ENCODE data around the gene SSB.
"Not testable (repeated sequence)": the region's sequence is repeated elsewhere in the genome, so short reads cannot be mapped to it uniquely, and the experiment has no call there.

Gene SSB

DNA sequence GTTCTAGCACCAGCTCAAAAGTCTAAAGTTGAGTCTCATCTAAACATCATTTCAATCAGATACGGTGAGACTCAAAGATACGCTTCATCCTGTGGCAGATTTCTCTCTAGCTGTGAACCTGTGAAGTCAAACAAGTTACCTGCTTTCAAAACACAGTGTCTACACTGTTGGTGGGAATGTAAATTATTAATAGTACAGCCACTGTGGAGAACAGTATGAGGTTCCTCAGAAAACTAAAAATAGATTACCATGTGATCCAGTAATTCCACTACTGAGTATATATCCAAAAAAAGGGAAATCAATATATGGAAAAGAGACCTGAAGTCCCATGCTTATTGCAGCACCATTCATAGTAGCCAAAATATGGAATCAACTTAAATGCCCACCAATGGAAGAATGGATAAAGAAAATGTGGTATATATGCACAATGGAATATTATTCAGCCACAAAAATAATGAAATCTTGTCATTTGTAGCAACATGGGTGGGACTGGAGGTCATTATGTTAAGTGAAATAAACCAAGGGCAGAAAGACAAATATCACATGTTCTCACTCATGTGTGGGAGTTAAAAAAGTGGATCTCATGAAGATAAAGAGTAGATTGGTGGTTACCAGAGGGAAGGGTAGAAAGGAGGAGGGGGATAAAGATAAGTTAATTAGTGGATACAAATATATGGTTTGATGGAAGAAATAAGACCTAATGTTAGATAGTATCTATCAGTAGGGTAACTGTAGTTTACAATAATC lies 40.2 kb downstream of the SSB start:
- no peak for DNase-seq (ENCODE audit: low spot score)

DNA sequence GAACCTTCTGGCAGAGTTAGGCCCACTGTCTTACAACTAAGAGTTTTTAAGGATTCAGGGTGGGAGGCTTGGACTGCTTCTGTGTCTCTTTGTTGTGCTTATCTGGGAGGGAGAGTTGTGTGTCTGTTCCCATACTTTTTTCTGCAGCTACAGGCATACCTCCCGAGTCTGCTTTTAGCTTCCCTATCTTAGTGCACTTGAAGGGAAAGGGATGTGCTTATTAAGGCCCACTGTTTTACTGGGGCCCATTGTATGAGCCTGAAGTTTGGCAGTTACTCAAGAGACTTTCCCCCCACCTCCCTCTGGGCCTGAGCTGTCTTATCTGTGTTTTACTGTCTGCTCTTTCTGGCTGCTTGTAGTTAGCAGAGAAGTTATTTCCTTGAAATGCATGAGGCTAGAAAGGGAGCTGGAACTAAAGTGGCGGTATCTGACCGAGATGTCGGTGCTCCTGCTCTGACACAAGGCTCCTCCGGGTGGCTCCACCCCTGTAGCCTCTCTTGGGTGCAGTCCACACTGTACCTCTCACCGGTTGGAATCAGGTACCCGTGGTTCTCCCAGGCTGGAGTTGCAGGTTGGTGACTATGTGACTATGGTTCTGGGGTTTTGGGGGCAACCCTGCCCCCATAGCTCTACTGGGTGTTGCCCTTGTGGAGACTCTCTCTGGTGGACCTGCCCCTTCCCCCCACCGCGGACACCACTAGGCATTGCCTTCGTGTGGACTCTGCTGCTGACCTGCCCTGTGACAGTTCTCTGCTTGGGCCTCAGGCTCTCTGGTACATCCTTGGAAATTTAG lies 41.5 kb downstream of the SSB start:
- no peak for DNase-seq (ENCODE audit: low spot score)

DNA sequence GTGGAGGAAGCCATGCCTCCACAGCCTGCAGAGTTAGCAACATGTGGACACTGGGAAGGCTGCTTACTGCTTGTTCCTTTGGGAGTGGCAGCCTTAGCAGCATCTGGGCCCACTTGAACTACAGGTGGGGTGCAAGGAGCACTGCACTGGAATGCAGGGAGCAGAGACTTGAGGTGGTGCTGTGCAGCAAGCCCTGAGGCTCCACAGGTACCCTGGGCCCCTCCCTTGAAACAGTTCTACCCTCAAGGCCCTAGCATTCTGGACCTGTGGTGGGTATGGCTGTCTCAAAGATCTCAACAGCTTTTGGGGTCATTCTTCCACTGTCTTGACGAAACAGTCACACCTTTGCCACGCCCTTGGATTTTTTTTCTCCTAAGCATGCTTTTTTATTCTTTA lies 42.1 kb downstream of the SSB start:
- DNase-seq (ENCODE audit: low spot score) = no peak

DNA sequence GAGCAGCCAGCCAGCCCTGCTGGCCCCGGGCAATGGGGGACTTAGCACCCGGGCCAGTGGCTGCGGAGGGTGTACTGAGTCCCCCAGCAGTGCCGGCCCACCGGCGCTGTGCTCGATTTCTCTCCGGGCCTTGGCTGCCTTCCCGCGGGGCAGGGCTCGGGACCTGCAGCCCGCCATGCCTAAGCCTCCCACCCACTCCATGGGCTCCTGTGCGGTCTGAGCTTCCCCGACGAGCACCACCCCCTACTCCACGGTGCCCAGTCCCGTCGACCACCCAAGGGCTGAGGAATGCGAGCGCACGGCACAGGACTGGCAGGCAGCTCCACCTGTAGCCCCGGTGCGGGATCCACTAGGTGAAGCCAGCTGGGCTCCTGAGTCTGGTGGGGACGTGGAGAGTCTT lies 43.0 kb downstream of the SSB start:
- DNase-seq (ENCODE audit: low spot score) = not testable (repeated sequence)

DNA sequence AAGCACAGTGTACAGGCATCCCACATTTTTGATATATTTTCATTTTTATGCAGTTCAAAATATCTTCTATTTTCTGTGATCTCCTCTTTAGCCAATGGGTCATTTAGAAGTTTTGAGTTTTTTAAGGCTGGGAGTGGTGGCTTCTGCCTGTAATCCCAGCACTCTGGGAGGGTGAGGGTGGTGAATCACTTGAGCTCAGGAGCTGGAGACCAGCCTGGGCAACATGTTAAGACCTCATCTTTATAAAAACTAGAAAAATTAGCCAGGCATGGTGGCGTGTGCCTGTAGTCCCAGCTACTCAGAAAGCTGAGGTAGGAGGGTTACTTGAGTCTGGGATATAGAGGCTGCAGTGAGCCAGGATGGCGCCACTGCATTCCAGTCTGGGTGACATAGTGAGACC lies 46.3 kb downstream of the SSB start:
- no peak for DNase-seq (ENCODE audit: low spot score)

DNA sequence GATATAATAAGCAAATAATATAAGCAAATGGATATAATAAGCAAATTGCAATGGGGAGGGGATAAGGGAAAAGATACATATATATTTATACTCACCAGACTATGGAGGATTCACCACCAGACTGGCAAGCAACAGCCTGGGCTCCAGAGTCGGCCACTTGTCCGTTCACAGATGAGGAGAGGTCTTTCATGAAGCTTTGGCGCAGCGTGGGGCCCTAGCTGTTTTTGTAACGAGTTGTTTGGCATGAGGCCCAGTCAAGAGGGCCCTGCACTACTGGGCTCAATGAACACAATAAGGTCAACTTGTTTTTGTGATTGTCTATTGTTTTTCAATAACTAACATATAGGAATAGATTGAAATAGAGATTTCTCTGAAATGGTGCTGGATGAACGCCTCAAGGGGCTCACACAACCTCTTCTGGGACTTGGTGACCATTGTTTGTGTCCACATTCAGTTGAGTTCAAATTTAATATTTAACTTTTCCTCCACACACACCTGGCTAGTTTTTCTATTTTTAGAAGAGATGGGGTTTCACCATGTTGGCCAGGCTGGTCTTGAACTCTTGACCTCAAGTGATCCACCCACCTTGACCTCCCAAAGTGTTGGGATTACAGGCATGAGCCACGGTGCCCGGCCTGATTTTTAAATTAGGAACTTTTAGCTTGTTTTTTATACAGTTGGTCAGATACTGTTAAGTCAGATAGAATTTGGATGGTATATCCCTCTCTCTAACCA lies 50.5 kb downstream of the SSB start:
- not testable (repeated sequence) for DNase-seq (ENCODE audit: low spot score)

DNA sequence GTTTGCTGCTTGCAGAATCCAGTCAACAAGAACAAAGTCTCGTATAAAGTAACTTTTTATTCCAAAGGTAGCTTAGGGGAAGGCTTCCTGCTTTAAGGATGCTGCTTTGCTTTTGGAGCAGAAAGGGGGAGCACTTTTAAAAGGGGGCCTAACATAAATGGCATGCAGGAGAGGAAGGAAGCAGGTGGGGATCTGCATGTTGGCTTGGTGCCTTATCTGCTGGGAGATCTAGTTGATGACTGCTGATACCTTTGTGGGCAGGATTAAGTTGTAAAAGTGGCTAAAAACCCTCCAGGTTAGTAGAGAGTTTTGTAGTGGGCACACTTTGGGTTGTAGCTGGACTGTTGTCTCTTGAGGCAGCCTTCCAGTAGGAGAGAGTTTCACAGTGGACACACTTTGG lies 51.0 kb downstream of the SSB start:
- DNase-seq (ENCODE audit: low spot score) = no peak

DNA sequence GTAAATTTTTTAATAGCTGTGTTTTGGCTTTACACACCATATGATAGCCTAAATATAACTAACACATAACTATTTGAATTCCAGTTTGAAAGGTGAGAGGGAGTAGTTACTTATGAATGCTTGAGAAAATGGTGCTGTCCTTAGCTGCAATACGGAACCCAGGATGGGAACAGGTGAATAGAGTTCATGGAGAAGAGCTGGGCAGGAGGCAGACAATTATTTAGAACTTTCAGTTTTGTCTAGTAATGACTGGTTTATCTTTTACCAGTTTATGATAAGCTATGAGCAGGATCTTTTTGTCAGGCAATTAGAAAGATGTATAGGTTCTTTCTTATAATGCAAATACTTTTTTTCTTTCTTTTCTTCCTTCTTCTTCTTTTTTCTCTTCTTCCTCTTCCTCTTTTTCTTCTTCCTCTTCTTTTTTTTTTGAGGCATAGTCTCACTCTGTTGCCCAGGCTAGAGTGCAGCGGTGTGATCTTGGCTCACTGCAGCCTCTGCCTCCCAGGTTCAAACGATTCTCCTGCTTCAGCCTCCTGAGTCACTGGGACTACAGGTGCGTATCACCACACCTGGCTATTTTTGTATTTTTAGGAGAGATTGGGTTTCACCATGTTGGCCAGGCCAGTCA lies 54.5 kb downstream of the SSB start:
- DNase-seq (ENCODE audit: low spot score) = no peak

DNA sequence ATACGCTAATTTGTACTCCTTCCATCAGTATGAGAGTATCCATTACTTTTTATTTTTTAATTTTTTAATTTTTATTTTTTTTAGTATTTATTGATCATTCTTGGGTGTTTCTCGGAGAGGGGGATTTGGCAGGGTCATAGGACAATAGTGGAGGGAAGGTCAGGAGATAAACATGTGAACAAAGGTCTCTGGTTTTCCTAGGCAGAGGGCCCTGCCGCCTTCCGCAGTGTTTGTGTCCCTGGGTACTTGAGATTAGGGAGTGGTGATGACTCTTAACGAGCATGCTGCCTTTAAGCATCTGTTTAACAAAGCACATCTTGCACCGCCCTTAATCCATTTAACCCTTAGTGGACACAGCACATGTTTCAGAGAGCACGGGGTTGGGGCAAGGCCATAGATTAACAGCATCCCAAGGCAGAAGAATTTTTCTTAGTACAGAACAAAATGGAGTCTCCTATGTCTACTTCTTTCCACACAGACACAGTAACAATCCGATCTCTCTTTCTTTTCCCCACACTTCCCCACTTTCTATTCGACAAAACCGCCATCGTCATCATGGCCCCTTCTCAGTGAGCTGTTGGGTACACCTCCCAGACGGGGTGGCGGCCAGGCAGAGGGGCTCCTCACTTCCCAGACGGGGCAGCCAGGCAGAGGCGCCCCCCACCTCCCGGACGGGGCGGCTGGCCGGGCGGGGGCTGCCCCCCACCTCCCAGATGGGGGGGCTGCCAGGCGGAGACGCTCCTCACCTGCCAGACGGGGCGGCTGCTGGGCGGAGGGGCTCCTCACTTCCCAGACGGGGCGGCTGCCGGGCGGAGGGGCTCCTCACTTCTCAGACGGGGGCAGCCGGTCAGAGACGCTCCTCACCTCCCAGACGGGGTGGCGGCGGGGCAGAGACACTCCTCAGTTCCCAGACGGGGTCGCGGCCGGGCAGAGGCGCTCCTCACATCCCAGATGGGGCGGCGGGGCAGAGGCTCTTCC lies 56.9 kb downstream of the SSB start:
- not testable (repeated sequence) for DNase-seq (ENCODE audit: low spot score)

DNA sequence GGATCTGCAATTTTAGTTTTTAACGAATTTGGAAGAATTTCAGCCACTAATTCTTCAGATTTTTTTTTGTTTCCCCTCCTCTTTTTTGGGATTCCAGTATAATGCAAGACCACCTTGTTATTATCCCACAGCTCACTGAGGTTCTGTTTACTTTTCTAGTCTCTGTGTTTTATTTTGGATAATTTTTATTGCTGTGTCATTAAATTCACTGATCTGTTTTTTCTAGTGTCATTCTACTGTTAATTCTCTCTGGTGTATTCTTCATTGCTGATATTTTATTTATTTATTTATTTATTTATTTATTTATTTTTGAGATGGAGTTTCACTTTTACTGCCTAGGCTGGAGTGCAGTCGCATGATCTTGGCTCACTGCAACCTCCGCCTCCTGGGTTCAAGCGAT lies 60.8 kb downstream of the SSB start:
- DNase-seq (ENCODE audit: low spot score) = no peak

DNA sequence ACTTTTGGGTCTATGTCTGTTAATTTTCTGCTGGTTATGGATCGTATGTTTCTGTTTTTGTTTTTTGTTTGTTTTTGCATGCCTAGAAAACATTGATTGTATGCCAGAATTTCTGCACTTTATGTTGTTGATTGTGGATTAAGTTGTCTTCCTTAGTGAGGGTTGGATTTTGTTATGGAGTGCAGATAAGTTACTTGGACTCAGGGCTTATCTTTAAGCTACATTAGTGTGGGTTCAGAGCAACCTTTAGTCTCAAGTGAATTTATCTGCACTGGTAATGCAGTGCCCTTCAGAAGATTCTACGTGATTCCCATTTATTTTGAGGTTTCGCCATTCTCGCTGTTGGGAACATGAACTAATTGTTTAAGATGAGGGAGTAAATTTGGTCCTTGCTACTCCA lies 61.5 kb downstream of the SSB start:
- no peak for DNase-seq (ENCODE audit: low spot score)

Measured in SW480 (cell line).